ENCODE measurements around the gene ISM2.

GRCh38 chr14:77424862-77425261 is 73.8 kb downstream of the ISM2 start:
- TF ChIP-seq CTCF (IDR thresholded peaks at IDR 0.05; ENCODE audit: borderline replicate concordance, extremely low read depth, low read length, poor library complexity, severe bottlenecking), result no peak
- TF ChIP-seq EZH2 (IDR thresholded peaks at IDR 0.05; ENCODE audit: borderline replicate concordance, low read depth, low read length, severe bottlenecking), result no peak

All from DND-41 (cell line).